Fibroblast of lung (primary cell): Measurements from ENCODE around the gene IGF2BP2. TPM values are rescaled to one million over a fixed set of nuclear protein-coding genes. Genes with fewer than 3 reads are reported as not detected.

Experiments
- DNase-seq, 2 donors: peaks; one replicate each; pipeline versions ENCODE4 v3.0.0 to v3.0.0-alpha.2; 2010; ENCODE audit warnings: low read depth in 2 of 2
- H2AFZ ChIP-seq: 2 replicates; pipeline ENCODE4 v1.5.1; 2012; ENCODE audit warnings: low read length, control low read depth, inconsistent platforms
- H3K27ac ChIP-seq: 2 replicates; pipeline ENCODE4 v1.5.1; 2011; ENCODE audit warnings: low read length, control low read depth; ENCODE audit not compliant: insufficient read depth
- H3K27me3 ChIP-seq: 2 replicates; pipeline ENCODE4 v1.5.1; 2011; ENCODE audit warnings: mild to moderate bottlenecking, low read length; ENCODE audit not compliant: control insufficient read depth, insufficient read depth
- H3K36me3 ChIP-seq: 2 replicates; pipeline ENCODE4 v1.5.1; 2011; ENCODE audit warnings: low read length; ENCODE audit not compliant: control insufficient read depth, insufficient read depth
- H3K4me1 ChIP-seq: 2 replicates; pipeline ENCODE4 v1.5.1; 2011; ENCODE audit warnings: low read length; ENCODE audit not compliant: control insufficient read depth, insufficient read depth; ENCODE audit errors: extremely low read depth
- H3K4me2 ChIP-seq: 2 replicates; pipeline ENCODE4 v1.5.1; 2011; ENCODE audit warnings: low read length, control low read depth; ENCODE audit not compliant: insufficient read depth; ENCODE audit errors: extremely low read depth
- H3K4me3 ChIP-seq, 4 experiments: fragments of 200-600 bp in 1 of 4; sonication (generic) in 1 of 4; replicated peaks in 1 of 4; 2 replicates each; pipeline ENCODE4 v1.5.1; 2011 to 2016; ENCODE audit warnings: low read length in 4 of 4, low read depth in 3 of 4, mild to moderate bottlenecking in 3 of 4, control low read depth in 2 of 4, inconsistent platforms in 1 of 4, mixed read lengths in 1 of 4; ENCODE audit not compliant: insufficient read depth in 1 of 4; ENCODE audit errors: control extremely low read depth in 1 of 4
- H3K79me2 ChIP-seq: 2 replicates; pipeline ENCODE4 v1.5.1; 2012; ENCODE audit warnings: mild to moderate bottlenecking, low read length, inconsistent platforms; ENCODE audit not compliant: control insufficient read depth, insufficient read depth
- H3K9ac ChIP-seq: 2 replicates; pipeline ENCODE4 v1.5.1; 2011; ENCODE audit warnings: mild to moderate bottlenecking, low read length, control low read depth; ENCODE audit not compliant: insufficient read depth
- H3K9me3 ChIP-seq: 2 replicates; pipeline ENCODE4 v1.5.1; 2012; ENCODE audit warnings: low read depth, low read length; ENCODE audit not compliant: control insufficient read depth, insufficient read depth
- H4K20me1 ChIP-seq: 2 replicates; pipeline ENCODE4 v1.5.1; 2011; ENCODE audit warnings: low read length; ENCODE audit not compliant: control insufficient read depth, insufficient read depth; ENCODE audit errors: extremely low read depth
- EZH2 ChIP-seq: IDR thresholded peaks from 2 replicates; pipeline ENCODE4 v1.5.1; 2012; ENCODE audit warnings: low read length, control low read depth, mild to moderate bottlenecking; ENCODE audit errors: missing control alignments
- polyA plus RNA-seq, 2 donors: library from polyadenylated mRNA; depleted of rRNA in 1 of 2; stranded (reverse) in 1 of 2; unstranded in 1 of 2; fragments of >200 nt; gene quantifications; 2 replicates each; pipeline ENCODE4 v1.2.1, GENCODE V29; 2011 to 2012; ENCODE audit warnings: missing spikeins in 1 of 2
- total RNA-seq: library from RNA; depleted of rRNA; stranded (reverse); fragments of >200 nt; gene quantifications from 2 replicates; pipeline ENCODE4 v1.2.1, GENCODE V29; 2014
- TF ChIP-seq, protein P1 (sequence below), 2 donors: IDR thresholded peaks in 1 of 2; conservative IDR thresholded peaks in 1 of 2; 1 replicate in 1 of 2; 2 replicates in 1 of 2; pipeline ENCODE4 v1.5.1; 2011 to 2012; ENCODE audit warnings: low read length in 2 of 2, control low read depth in 1 of 2, inconsistent platforms in 1 of 2, low read depth in 1 of 2, mild to moderate bottlenecking in 1 of 2

The IGF2BP2 gene
- total and polyA plus RNA-seq, 2 donors (not counting 1 experiment from before 2014, with no cell fraction given), result 5.5 to 46.1 TPM

DNA sequence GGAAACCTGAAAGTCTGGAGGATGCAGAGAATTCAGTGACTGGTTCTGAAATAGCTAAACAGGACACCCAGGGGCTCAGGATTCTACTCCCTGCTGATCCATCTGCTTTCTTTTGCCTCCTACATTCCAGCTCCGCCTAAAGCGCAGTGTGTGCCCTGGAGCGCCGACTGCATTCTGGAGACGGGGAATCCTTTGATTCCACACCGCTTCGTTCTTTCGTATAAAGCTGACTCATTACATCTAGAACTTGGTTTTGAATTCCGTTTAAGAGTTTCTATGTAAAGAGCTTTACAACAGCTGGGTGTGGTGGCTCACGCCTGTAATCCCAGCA is 177.0 kb downstream of the IGF2BP2 start:
- TF ChIP-seq, protein P1, sequence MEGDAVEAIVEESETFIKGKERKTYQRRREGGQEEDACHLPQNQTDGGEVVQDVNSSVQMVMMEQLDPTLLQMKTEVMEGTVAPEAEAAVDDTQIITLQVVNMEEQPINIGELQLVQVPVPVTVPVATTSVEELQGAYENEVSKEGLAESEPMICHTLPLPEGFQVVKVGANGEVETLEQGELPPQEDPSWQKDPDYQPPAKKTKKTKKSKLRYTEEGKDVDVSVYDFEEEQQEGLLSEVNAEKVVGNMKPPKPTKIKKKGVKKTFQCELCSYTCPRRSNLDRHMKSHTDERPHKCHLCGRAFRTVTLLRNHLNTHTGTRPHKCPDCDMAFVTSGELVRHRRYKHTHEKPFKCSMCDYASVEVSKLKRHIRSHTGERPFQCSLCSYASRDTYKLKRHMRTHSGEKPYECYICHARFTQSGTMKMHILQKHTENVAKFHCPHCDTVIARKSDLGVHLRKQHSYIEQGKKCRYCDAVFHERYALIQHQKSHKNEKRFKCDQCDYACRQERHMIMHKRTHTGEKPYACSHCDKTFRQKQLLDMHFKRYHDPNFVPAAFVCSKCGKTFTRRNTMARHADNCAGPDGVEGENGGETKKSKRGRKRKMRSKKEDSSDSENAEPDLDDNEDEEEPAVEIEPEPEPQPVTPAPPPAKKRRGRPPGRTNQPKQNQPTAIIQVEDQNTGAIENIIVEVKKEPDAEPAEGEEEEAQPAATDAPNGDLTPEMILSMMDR (conservative IDR thresholded peaks at IDR 0.05 in 1 of 2, IDR thresholded peaks at IDR 0.05 in 1 of 2; ENCODE audit: low read depth in 1 of 2, low read length in 2 of 2), result no peak
- TF ChIP-seq EZH2, result no peak
- no peak for DNase-seq
- no peaks in the 10 kb centered on the region for H3K4me1 ChIP-seq
- H3K27me3 ChIP-seq, result no peaks in the 10 kb centered on the region
- no peaks in the 10 kb centered on the region for H4K20me1 ChIP-seq
- H2AFZ ChIP-seq, result no peak overlapping the region
- H3K36me3 ChIP-seq, result peaks cover 25% of the 10 kb centered on the region
- H3K27ac ChIP-seq, result no peak overlapping the region
- no peak overlapping the region for H3K4me3 ChIP-seq
- H3K79me2 ChIP-seq, result no peaks in the 10 kb centered on the region
- no peaks in the 10 kb centered on the region for H3K9me3 ChIP-seq
- no peak overlapping the region for H3K4me2 ChIP-seq
- H3K9ac ChIP-seq, result no peak overlapping the region

DNA sequence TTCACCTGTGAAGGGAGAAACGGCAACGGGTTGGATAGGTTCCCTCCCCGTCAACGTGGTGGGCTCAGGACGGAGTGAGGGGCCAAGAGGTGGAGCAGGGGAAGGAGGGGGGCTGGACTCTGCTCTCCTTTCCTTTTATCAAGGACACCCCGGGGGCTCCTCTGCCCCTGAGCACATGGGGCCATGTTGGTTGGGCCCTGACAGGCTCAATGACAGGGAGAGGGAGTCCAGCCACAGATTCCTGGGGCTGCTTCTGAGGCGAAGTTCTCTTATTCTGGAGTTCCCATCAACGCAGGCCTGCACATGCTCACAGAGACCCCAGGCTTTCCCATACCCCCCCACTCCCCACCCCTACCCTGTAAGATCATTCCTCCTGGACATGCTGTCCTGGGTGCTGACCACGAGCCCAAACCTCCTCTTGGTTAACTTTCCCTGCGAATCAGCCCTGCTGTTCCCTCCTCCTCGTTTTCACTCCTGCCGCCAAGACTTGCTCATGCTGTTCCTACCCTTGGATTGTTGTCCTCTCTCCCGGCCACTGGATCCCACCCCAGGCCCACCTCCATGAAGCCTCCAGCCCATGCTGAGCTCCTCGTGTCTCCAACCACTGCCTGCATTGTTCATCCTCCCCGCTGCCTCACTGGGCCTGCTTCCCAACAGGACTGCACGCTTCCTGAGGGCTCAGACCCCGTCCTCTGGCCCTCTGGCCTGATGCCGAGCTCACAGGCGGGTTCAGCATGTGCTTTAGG is 177.5 kb downstream of the IGF2BP2 start:
- TF ChIP-seq, protein P1 (conservative IDR thresholded peaks at IDR 0.05 in 1 of 2, IDR thresholded peaks at IDR 0.05 in 1 of 2; ENCODE audit: low read depth in 1 of 2, low read length in 2 of 2), result no peak
- TF ChIP-seq EZH2, result no peak
- Histone ChIP-seq H3K4me3 (no peak overlapping the region), H3K9me3 (no peaks in the 10 kb centered on the region), H3K9ac (no peak overlapping the region), H3K36me3 (peaks cover 22% of the 10 kb centered on the region), H3K27ac (no peak overlapping the region), H3K4me1 (no peaks in the 10 kb centered on the region), H3K79me2 (no peaks in the 10 kb centered on the region), H4K20me1 (no peaks in the 10 kb centered on the region), H3K27me3 (no peaks in the 10 kb centered on the region), H2AFZ (no peak overlapping the region), H3K4me2 (no peak overlapping the region)
- DNase-seq, result no peak

DNA sequence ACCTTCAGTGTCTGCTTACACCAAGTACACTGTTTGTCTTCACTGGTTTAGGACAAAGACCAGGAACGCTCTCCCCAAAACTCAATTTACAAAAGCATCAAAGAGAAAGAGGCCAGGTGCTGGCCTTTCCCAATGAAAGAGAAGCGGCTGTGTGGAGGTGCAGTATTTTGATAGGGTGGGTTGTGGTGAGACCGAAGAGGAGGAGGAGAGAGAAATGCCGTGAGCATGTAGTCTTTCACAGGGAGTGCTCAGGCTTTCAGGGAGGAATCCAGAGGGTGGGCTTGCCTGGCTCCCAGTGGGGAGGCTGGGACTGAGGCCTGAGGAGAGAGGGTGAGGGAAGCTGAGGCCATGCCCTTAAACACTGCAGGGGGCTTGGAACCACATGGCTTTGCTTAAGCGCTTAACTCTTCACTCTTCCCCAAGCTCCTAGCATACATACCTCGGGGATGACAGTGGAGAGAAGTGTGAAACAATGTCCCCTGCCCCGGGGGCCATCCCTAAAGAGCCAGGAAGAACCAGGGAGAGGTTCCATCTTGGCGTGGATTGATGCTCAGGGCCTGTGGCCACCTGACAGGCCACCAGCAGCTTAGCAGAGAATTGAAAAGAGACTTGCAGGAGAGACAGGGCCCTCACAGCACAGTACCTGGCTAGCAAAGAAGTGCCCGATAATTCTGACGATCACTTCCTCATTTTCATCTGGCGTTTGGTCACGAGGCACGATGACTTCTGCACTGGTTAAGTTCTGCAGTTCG is 178.3 kb downstream of the IGF2BP2 start:
- no peak for DNase-seq
- Histone ChIP-seq H3K9ac (no peak overlapping the region), H3K4me1 (no peaks in the 10 kb centered on the region), H3K9me3 (no peaks in the 10 kb centered on the region), H4K20me1 (no peaks in the 10 kb centered on the region), H3K27me3 (no peaks in the 10 kb centered on the region), H3K4me2 (no peak overlapping the region), H3K36me3 (peaks cover 16% of the 10 kb centered on the region), H2AFZ (no peak overlapping the region), H3K79me2 (no peaks in the 10 kb centered on the region), H3K4me3 (no peak overlapping the region), H3K27ac (no peak overlapping the region)
- no peak for TF ChIP-seq EZH2
- TF ChIP-seq, protein P1 (conservative IDR thresholded peaks at IDR 0.05 in 1 of 2, IDR thresholded peaks at IDR 0.05 in 1 of 2; ENCODE audit: low read depth in 1 of 2, low read length in 2 of 2), result no peak
